Jurkat, Clone E6-1 (cell line): ENCODE measurements around the gene TRIM9.

Source experiments
- DNase-seq: peaks from one replicate; pipeline ENCODE4 v3.0.0-alpha.2; 2011; ENCODE audit warnings: low read depth, low spot score
- H3K4me3 ChIP-seq: 2 replicates; pipeline ENCODE4 v1.5.1; 2011; ENCODE audit warnings: mild to moderate bottlenecking, low read length, control low read depth, moderate library complexity

TRIM9 gene

DNA sequence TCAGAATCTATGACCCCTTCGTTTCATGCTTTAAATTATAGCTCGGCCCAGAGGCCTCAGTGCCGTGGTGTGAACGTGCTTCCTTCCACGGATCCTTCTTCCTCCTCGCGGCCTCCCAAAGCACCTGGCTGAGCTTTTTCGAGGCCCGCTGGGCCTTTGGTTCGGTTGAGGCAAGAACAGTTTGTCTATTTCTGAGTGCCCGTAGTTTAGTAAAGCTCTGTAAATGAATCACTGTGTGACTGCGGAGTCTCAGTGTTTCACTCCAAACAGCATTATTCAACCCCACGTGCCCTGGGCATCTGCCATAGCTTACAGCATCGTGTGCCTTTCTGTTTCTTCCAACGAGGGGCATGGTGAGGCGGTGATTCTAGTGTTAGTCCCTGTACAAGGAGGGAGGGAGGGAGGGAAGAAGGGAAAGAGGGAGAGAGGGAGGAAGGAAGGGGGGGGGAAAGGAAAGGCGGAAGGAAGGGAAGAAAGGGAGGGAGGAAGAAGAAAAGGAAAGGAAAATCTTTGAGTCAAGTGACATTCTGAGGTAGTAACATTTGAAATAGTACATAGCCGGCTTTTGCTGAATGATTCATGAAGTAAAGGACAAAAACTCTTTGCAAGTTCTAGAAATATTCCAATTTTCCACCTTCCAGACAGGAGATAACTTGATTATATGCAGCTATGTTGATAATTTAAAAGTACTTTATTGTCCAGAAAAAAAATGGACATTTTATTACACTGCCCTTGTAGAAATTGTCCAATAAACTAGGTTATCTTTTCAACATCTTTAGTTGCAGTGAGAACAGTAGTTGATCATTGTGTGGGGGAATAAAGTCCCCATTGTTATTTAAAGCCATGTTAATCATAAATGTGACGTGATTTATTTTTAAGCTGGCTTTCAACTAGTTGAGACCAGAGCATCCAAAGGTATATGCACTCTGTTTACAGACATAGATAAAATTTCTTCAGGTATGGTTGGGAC lies 1.2 kb upstream of the TRIM9 start:
- DNase-seq, result no peak

DNA sequence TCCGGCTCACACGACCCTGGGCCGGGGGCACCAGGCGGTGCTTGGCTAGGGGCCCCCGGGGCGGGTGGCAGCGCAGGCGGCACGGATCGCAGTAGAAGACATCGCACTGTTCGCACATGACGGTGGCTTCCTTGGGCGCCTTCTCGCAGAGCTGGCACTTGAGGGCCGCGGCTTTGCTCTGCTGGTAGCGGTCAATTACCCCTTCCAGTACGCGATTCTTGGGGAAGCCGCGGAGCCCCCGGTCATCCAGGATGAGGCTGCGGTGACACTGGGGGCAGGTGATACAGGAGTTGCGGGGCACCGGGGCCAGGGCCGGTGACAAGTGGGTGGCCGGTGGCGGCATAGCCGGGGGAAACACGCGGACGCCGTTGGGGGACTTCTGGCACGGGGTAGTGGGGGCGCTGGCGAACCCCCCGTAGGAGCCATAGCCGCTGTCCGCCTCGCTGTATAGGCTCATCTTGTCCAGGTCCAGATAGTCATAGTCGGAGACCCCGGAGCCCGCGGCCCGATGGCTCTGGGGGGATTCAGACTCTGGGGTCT lies 553 bp downstream of the TRIM9 start:
- peak overlapping the region; percentile 71 for H3K4me3 ChIP-seq
- DNase-seq, result no peak

More for the DNA sequence above, 1.2 kb upstream of the TRIM9 start:
- peak overlapping the region; percentile 71 for H3K4me3 ChIP-seq

- DNase-seq, result peak; percentile 19
- H3K4me3 ChIP-seq, result peak overlapping the region; percentile 71
Observed at GRCh38 chr14:51093371-51094281, 1.3 kb downstream of the TRIM9 start.

GRCh38 chr14:51092965-51093364 lies 1.9 kb downstream of the TRIM9 start:
- no peak for DNase-seq
- H3K4me3 ChIP-seq, result no peak overlapping the region

- H3K4me3 ChIP-seq, result no peak overlapping the region
- no peak for DNase-seq
Observed at GRCh38 chr14:51089278-51089677, 5.6 kb downstream of the TRIM9 start.

DNA sequence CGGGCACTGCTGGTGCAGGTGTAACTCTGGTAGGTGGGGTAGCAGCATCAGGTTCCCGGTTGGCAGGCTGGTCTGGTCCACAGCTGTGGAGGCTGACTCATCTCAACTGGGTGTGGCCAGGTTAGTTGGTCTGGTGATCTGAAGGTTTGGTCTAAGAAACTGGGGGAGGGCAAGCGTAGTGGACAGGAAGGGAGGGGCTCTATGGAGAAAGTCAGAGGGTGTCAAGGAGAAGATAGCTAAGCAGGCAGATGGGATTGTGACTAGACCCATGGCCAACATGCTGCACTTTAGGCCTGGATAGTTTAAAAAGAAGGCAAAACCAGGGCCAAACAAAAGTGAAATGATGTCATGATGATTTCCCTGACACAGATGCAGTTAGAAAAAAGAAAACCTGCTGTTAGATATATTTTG lies 7.9 kb downstream of the TRIM9 start:
- no peak overlapping the region for H3K4me3 ChIP-seq
- no peak for DNase-seq

- DNase-seq, result no peak
Observed at GRCh38 chr14:51086044-51086443, 8.9 kb downstream of the TRIM9 start.

DNA sequence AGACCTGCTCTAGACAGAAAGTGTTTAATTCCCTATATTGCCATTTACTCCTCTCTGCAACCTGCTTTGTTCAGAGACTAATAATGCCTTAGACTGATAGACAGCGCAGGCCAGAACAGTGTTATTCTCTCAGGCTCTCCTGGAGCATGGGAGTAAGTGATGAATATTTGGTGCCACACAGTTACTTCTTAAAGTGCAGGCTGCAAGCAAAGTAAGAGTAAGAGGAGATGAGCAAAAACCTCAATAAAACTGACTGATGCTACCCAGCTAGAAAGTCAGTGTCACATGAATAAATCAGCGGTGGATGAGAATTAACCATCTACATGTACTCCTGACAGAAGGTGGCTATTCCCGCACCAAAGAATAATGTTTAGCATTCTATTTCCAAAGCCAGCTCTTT lies 9.9 kb downstream of the TRIM9 start:
- no peak for DNase-seq
- H3K4me3 ChIP-seq, result no peak overlapping the region

More at GRCh38 chr14:51086044-51086443, 8.9 kb downstream of the TRIM9 start:
- no peak overlapping the region for H3K4me3 ChIP-seq

DNA sequence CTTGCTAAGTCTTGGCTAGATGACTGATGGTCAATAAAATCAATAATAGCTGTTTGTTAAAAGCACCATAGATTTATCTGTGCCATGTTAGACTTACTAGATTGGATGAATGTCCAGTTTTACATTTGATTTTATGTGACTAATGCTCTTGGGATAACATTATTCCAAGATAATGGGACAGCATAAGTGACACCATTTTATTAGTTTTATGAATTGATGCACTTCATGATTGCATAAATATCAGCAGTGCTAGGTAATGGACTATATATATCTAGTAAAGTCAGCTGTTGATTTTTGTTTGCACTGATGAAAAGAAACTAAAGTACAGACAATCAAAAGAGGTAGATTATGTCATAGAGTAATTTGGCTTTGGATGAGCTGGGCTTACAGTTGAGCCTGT lies 10.4 kb downstream of the TRIM9 start:
- DNase-seq, result no peak
- no peak overlapping the region for H3K4me3 ChIP-seq

GRCh38 chr14:51082349-51082748 lies 12.6 kb downstream of the TRIM9 start:
- DNase-seq, result no peak

GRCh38 chr14:51081712-51082111 lies 13.2 kb downstream of the TRIM9 start:
- no peak overlapping the region for H3K4me3 ChIP-seq
- no peak for DNase-seq

More at GRCh38 chr14:51082349-51082748, 12.6 kb downstream of the TRIM9 start:
- no peak overlapping the region for H3K4me3 ChIP-seq

- DNase-seq, result no peak
- H3K4me3 ChIP-seq, result no peak overlapping the region
Observed at GRCh38 chr14:51081209-51081608, 13.7 kb downstream of the TRIM9 start.

DNA sequence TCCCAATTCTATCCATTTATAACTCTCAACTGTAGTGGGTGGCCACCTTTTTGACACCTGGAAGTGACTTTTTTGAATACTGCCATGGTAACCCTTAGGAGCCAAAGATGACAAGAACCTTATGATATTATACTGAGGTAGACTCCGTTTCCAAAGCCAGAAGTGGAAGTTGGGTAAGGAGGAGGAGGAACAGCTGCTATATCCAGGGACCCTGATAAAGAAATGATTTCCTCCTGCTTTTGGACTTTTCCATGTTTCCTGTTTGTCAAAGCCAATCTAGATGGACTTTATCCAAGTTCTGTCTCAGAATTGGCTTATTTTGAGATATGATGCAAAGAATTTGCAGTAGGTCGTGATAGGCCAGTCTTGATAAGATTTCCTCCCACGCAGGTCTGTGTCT lies 14.3 kb downstream of the TRIM9 start:
- no peak for DNase-seq

GRCh38 chr14:51079489-51079888 lies 15.4 kb downstream of the TRIM9 start:
- no peak overlapping the region for H3K4me3 ChIP-seq
- no peak for DNase-seq

More for the DNA sequence above, 14.3 kb downstream of the TRIM9 start:
- H3K4me3 ChIP-seq, result no peak overlapping the region

- no peak for DNase-seq
- no peak overlapping the region for H3K4me3 ChIP-seq
Observed at GRCh38 chr14:51079085-51079484, 15.8 kb downstream of the TRIM9 start.

DNA sequence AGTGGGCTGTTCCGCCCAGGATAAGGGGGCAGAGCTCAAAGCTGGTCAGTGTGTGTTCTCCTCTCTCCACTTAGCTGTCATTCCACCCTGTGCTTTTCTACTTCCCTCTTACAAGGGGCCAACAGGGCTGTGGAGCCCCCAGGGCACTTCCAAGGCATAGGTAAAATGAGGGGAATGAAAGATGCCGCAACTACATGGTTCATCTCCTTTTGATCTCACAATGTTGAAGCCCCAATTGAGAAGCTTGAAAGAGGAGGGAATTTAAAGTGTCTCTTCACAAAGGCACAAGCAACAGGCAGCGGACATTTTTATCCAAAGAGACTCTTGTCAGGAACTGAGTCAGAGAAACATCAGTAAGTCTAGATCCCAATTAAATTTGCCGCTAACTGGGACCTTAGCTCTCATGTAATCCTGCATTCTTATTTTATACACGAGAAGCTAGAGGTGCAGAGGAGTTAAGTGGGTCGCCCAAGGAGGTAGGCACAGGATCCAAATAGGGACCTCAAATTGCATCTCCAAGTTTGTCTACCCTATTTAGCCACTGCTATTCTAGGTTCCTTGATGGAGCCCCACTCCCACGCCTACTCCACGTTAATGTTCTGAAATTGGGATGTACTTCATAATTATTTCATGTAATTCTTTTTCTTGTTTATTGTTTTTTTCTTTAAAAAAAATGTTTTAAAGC lies 20.1 kb downstream of the TRIM9 start:
- H3K4me3 ChIP-seq, result no peak overlapping the region
- DNase-seq, result no peak

- DNase-seq, result no peak
- H3K4me3 ChIP-seq, result no peak overlapping the region
Observed at GRCh38 chr14:51073731-51074130, 21.2 kb downstream of the TRIM9 start.

DNA sequence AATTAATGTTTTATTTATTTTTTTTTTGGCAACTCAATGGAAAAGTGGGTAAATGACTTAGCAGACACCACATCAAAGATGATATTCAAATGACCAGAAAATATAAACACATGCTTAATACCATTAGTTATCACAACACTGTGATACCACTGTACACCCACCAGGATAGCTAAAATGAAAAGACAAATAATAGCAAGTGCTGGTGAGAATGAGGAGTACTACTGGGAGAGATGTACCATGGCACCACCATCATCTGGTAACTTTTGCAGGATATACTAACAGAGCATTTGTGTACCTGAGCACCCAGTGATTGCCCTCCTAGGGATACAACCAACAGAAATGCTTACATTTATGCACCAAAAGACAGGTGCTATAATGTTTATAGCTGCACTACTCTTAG lies 21.9 kb downstream of the TRIM9 start:
- no peak overlapping the region for H3K4me3 ChIP-seq
- DNase-seq, result no peak

DNA sequence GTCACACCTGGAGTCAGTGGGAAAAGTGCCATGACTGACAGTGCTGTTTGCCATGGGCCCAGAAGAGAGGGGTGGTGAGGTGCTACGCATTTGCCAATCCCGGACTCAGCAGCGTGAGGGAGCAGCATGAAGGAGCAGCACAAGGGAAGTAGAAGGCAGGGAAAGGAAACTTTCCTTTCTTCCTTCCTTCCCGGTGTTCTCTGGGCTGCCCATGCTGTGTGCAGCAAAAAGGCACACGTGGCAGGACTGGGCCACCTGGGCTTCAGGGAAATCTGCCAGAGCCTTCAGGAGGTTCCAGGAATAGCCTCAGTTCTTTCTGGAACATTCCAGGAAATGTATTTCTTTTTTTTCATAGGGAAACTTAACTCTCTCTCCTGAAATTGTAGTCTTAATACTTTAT lies 23.0 kb downstream of the TRIM9 start:
- DNase-seq, result no peak

More for the DNA sequence above, 23.0 kb downstream of the TRIM9 start:
- H3K4me3 ChIP-seq, result no peak overlapping the region
